Activated naive CD4-positive, alpha-beta T cell treated with anti-CD3 and anti-CD28 coated beads, Interleukin-2, amount 10 ng/mL, durations not matched to agents 5 hours and 36 hours (primary cell): ENCODE data around the gene FKBP4. TPM values are rescaled to one million over a fixed set of nuclear protein-coding genes. Genes with fewer than 3 reads are reported as not detected.

Experiments
- total RNA-seq, 2 experiments: library from RNA; stranded (reverse); gene quantifications; one replicate each; pipeline ENCODE4 v1.2.3, GENCODE V29; 2021

Gene FKBP4, protein sequence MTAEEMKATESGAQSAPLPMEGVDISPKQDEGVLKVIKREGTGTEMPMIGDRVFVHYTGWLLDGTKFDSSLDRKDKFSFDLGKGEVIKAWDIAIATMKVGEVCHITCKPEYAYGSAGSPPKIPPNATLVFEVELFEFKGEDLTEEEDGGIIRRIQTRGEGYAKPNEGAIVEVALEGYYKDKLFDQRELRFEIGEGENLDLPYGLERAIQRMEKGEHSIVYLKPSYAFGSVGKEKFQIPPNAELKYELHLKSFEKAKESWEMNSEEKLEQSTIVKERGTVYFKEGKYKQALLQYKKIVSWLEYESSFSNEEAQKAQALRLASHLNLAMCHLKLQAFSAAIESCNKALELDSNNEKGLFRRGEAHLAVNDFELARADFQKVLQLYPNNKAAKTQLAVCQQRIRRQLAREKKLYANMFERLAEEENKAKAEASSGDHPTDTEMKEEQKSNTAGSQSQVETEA
- total RNA-seq, result 10 to 100 TPM; 56.1 to 56.6 TPM

GRCh38 chr12:2794736-2795289 is at the start of gene FKBP4:
Gene FKBP4, plus strand, starts transcription at chr12:2794970. Its CDS starts 170 bp downstream, at chr12:2795140.

DNA sequence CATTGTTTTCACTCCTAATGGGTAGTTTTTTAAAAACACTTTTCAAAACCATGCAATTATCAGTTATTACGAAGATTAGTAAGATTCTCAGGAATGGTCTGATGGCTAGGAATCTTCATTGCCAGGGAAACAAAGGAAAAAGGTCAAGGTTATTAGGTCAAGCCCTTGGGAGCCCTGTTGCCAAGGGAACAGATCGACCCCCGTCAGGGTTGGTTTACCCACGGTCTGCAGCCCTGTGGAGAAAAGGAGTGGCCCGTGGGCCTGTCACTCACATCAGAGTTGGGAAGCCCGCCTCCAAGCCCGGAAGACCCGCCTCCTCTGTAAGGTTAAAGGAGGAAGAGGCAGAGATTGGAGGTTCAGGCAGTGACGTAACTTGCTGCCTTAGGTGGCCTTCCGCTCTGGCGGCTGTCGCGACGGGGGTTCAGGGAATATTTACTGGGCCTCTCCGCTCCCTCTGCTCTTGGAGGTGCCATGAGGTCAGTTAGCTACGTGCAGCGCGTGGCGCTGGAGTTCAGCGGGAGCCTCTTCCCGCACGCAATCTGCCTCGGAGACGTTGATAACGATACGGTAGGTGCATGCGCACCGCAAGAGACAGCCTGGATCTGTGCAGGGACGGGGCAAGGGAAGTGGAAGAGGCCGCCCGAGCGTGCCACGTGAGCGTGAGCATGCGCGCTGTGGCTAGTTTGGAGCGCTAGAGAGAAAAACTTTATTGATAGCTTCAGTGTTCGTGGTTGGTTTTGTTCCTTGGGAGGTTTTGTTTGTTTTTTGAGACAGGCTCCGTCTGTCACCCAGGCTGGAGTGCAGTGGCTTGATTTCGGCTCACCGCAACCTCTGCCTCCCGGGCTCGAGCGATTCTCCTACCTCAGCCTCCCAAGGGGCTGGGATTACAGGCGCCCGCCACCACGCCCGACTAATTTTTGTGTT is 17.8 kb downstream of the FKBP4 start, which contains the start of gene ITFG2:
Gene ITFG2, plus strand, starts transcription at position 379 of the 924 bp plus-strand sequence. Its CDS starts 93 bp downstream, at position 472.

DNA sequence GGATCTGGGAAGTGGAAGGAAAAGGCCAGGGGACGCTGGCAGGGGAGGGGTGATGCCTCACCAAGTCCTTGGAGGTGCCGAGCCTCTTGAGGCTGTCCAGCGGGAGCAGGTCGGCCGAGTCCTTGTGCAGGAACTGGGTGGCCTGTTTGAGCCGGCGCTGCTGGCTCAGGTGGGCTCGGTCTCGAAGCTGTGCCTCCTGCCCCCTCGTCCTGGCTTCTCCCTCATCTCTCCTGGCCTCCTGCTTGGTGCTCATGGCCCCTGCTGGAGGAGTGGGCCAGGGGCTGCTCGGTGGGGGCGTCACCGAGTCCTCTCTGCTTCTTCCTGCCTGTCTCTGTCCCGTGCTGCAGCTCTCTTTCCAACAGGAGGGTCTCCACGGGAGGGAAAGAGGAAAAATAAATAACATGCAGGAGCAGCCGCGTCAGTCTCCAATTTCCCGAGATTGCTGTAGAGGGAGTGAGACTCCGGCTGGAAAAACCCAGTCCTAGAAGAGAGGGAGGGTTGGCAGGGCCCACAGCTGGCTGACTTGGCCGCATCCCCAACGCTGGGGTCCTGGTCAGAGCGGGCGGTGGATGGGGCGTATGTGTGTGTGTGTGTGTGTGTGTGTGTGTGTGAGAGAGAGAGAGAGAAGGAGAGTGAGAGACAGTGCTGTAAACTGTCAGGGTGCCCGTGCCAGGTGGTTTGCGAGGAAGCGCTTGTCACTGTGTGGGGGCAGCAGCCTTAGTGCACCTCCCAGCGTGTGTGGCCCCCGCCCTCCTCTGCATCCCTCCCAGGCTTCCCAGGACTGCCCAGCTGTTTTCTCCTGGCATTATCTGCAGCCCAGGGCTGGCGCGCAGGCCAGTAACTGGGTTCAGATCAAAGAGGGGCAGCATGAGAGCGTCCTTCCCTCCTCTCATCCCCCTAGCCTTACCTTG is 40.1 kb downstream of the FKBP4 start, which contains the start of gene NRIP2:
Gene NRIP2, minus strand, starts transcription at position 455 of the 911 bp plus-strand sequence. Its CDS starts 52 bp downstream, at position 403.

Other genes starting within 250 kb of the FKBP4 start
- gene ITFG2, start 17.7 kb downstream of the FKBP4 start, total RNA-seq, result 10 to 100 TPM; 48.9 to 54.6 TPM
- not detected for gene NRIP2, start 40.1 kb downstream of the FKBP4 start, total RNA-seq
- gene TEX52, start 62.1 kb downstream of the FKBP4 start, total RNA-seq, result not detected
- gene FOXM1, start 82.2 kb downstream of the FKBP4 start, total RNA-seq, result 10 to 100 TPM; 79.7 to 81.1 TPM
- 10 to 100 TPM; 66.0 to 66.4 TPM for gene RHNO1, start 82.3 kb downstream of the FKBP4 start, total RNA-seq
- 1 to 10 TPM; 8.4 to 9.3 TPM for gene TULP3, start 95.9 kb downstream of the FKBP4 start, total RNA-seq
- gene TEAD4, start 164.4 kb downstream of the FKBP4 start, total RNA-seq, result 1 to 10 TPM; 1.2 TPM